NCI-H2227 treated with DMSO at 0.1 percent for 48 hours (cell line): ENCODE measurements around the gene HTRA1.

Experiments
- DNase-seq: peaks from one replicate; lab custom pipeline; 2025; lab: John Stamatoyannopoulos, UW

HTRA1 gene

GRCh38 chr10:122519144-122519543, 57.8 kb downstream of the HTRA1 start:
- no peak for DNase-seq

GRCh38 chr10:122519873-122520272, 58.5 kb downstream of the HTRA1 start:
- DNase-seq, result no peak

GRCh38 chr10:122521011-122521410, 59.7 kb downstream of the HTRA1 start:
- no peak for DNase-seq

GRCh38 chr10:122524811-122525210, 63.5 kb downstream of the HTRA1 start:
- DNase-seq, result no peak

GRCh38 chr10:122525788-122526187, 64.4 kb downstream of the HTRA1 start:
- DNase-seq, result no peak

GRCh38 chr10:122526892-122527291, 65.5 kb downstream of the HTRA1 start:
- DNase-seq, result no peak

GRCh38 chr10:122530177-122530576, 68.8 kb downstream of the HTRA1 start:
- no peak for DNase-seq

GRCh38 chr10:122531261-122531660, 69.9 kb downstream of the HTRA1 start:
- DNase-seq, result no peak

GRCh38 chr10:122531939-122532338, 70.6 kb downstream of the HTRA1 start:
- DNase-seq, result no peak

- DNase-seq, result no peak
These were observed 71.4 kb downstream of the HTRA1 start for GRCh38 chr10:122532601-122533296.

GRCh38 chr10:122537545-122537944, 76.2 kb downstream of the HTRA1 start:
- DNase-seq, result no peak

- DNase-seq, result no peak
These were observed 80.2 kb downstream of the HTRA1 start for GRCh38 chr10:122541541-122542002.

GRCh38 chr10:122543676-122544445, 82.5 kb downstream of the HTRA1 start:
- no peak for DNase-seq

- no peak for DNase-seq
These were observed 83.1 kb downstream of the HTRA1 start for GRCh38 chr10:122544493-122544892.

- no peak for DNase-seq
These were observed 84.9 kb downstream of the HTRA1 start for GRCh38 chr10:122546242-122546641.

GRCh38 chr10:122548407-122549085, 87.2 kb downstream of the HTRA1 start:
- no peak for DNase-seq

- no peak for DNase-seq
These were observed 88.3 kb downstream of the HTRA1 start for GRCh38 chr10:122549636-122550035.

- no peak for DNase-seq
These were observed 89.1 kb downstream of the HTRA1 start for GRCh38 chr10:122550427-122550826.

GRCh38 chr10:122550983-122551382, 89.6 kb downstream of the HTRA1 start:
- no peak for DNase-seq

GRCh38 chr10:122551450-122551849, 90.1 kb downstream of the HTRA1 start:
- no peak for DNase-seq

- no peak for DNase-seq
These were observed 92.0 kb downstream of the HTRA1 start for GRCh38 chr10:122553341-122553740.

GRCh38 chr10:122554131-122555036, 93.0 kb downstream of the HTRA1 start:
- DNase-seq, result no peak
